GM21381 (cell line): ENCODE data around the gene NPAS3.

Source experiments
- ATAC-seq: cut with Tn5 transposase; IDR thresholded peaks from one replicate; pipeline ENCODE4 v1.9.1; 2021; ENCODE audit warnings: mild to moderate bottlenecking, moderate library complexity; ENCODE audit not compliant: unreplicated experiment

Gene NPAS3

DNA sequence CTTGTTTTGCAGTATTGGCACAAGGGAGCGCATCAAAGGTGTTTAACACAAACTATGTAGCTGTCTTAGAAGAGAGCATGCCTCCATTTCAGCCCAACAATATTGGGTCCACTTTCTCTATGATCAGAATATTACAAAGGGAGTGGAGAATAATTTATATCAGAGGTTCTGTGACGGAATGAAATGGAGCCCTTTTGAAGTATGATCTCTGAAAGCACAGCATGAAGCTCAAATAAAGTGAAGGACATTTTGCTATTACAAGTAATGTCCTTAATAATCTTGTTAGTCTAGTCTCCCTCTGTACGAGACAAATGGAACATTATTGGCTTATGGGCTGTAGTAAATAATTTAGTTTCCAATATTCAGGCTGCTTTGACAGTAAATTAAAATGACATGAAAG lies 302.7 kb downstream of the NPAS3 start:
- ATAC-seq: no peak

- ATAC-seq: no peak
These were observed 310.6 kb downstream of the NPAS3 start for GRCh38 chr14:33249233-33249820.

DNA sequence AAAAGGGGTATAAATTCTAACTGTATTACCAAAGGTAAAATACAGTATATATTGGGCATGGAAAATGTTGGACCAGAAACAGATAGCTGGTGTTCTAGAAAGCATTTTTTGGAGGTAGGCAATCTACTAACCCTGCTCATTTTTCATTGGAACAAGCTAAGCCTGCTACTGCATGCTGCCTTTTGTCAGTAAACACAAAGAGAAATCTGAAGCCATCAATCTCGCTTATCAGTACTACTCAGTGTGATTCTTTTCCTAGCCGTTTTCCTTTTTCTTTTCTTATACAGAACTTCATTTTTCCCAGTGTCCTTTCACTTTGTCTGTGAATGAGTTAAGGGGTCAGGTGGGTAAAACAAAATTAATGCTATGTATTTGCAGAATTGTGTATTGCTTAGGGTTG lies 312.3 kb downstream of the NPAS3 start:
- ATAC-seq: no peak

DNA sequence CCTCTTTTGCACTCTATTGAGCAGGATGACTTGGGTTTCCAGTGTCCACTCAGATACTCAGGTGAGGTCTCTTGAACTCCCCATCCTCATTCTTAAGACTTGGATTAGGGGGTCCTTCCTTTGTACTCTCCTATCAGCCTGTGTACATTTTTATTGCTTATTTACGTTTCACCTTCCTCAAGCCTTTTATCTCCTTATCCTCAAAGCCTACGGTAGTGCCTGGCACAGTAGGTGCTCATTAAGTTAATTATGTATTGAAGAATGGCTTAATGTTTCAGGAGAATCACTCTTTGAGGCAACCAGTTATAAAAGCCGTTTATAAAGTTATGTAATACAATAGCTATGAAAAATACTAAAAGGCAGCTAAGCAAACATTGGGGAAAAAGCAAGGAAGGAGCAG lies 315.7 kb downstream of the NPAS3 start:
- ATAC-seq: no peak

- ATAC-seq: no peak
These were observed 316.2 kb downstream of the NPAS3 start for GRCh38 chr14:33254861-33255395.

DNA sequence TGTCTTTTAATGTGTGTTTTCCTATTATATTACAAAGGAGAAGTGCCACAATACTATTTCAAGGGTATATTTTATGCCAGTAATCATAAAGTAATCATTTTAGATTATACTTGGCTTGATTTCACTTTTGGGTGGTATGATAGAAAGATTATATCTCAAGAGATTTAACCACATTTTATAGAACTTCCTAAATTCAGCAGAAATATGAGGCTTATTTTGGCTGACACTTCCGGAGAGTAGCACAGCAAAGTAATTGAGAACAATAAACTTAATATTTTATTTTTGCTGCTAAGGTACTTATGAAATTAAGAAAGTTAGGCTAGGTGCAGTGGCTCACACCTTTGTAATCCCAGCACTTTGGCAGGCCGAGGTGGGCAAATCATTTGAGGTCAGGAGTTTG lies 319.1 kb downstream of the NPAS3 start:
- ATAC-seq: no peak

- ATAC-seq: no peak
These were observed 321.1 kb downstream of the NPAS3 start for GRCh38 chr14:33259764-33260163.

DNA sequence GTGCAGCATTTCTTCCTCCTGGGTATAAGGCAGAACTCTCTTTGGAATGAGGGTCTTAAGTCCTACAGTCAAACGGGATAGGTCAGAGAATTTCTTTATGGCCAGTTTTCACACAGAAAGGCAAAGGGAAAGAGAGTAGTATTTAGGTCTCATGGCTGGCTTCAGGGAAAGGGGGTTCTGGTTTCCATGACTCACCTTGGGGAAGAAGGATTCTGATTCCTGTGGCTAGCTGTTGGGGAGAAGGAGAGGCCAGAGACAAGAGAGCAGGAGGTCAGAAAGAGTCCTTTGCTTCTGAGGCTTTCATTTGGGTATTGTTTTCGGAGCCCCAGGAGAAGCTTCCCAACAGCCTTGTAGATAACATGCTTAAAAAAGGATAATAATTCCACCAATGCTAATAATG lies 332.5 kb downstream of the NPAS3 start:
- no peak for ATAC-seq

DNA sequence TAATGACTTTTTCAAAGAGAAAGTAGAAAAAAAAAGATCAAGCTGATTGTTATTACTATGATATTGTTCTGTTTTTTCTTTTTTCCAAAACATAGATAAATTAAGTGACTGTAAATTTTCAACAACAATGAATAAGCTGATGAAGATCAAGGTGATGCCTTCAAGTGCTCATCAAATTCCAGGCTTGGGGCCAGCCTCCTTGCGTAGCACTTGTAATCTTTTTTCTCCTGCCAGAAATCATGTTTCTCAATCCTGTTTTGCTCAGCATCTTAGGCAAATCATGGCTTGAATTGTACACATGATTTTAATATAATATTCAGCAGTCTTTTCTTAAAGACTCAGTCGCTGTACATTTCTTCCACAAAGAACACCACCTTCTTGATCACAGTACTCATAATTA lies 333.2 kb downstream of the NPAS3 start:
- no peak for ATAC-seq

- ATAC-seq: no peak
These were observed 335.3 kb downstream of the NPAS3 start for GRCh38 chr14:33273978-33274377.

GRCh38 chr14:33275879-33276278 lies 337.2 kb downstream of the NPAS3 start:
- ATAC-seq: no peak

GRCh38 chr14:33279865-33280264 lies 341.2 kb downstream of the NPAS3 start:
- ATAC-seq: no peak

DNA sequence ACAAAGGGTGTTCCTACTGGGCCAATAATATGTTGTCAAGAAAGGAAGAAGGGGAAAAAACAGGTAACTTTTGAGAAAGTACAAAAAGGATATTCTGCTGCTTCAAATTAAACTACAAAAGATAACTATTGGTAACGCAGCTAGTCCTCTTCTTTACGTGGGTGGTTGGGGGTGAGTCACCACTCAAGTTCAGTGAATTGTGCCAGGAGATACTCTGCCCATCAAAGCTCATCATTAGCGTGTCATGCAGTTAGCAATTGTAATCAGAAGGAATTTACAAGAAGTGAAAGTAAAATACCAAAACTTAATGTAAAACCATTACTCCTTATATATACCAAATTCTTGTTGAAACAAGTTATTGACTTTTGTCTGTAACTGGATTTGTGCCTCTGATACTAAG lies 342.0 kb downstream of the NPAS3 start:
- ATAC-seq: no peak

DNA sequence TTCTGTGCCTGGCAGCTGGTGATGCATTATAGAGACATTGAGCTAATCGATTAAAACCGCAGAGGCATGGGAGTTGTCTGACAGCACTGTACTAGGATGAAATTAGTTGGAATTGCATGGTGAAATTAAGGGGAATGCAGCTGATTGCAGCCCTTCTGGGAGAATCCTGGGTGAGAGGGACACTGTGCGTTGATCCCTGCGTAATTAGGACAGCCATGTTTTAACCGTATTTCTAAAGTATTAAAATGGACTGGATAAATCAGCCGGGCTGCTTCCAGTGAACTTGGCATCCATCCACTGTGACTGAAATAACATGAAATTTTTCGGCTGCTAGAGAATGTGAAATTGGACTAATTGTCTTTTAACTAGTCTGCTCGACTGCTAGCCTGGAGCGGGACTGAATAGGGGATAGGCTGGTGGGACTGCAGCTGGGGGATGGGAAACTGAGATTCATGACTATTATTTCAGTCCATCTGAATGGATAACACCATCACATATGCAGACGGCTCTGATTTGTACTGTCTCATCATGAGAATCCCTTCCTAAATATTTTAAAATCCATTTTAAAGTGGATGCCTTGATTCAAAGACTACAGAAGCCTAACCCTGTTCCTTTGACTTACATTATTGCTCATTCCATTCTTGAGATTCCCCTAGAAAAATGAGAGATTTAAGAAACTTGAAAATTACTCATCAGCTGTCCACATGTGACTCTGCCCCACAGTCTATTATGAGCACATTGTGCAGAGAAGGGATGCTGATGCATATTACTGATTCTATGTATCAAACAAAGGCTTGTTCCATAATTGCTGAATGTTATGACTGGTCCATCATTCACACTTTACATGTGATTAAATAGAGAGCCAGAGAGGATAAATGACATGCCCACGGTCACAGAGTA lies 343.9 kb downstream of the NPAS3 start:
- no peak for ATAC-seq

- ATAC-seq: no peak
These were observed 347.4 kb downstream of the NPAS3 start for GRCh38 chr14:33285902-33286700.

DNA sequence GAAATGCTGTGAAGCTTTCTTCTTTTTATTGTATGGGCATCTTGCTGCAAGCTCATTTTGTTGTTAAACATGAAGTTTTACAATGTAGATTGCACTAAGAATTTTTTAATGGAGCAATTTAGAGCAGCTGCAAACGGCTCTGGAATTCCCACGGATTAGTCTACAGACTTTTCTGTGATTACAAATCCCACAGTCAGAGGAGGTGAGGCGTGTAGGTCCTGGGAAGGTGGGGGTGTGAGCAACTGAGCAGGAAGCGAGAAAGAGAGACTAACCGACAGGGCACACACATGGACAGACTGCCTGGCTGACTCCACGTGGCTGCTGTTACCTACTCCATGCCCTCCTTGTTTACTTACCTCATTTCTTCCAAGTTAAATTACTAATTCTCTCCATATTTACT lies 348.5 kb downstream of the NPAS3 start:
- ATAC-seq: no peak

GRCh38 chr14:33290641-33291040 lies 352.0 kb downstream of the NPAS3 start:
- ATAC-seq: no peak

GRCh38 chr14:33291529-33292104 lies 352.9 kb downstream of the NPAS3 start:
- ATAC-seq: no peak

- no peak for ATAC-seq
These were observed 355.7 kb downstream of the NPAS3 start for GRCh38 chr14:33294419-33294818.

DNA sequence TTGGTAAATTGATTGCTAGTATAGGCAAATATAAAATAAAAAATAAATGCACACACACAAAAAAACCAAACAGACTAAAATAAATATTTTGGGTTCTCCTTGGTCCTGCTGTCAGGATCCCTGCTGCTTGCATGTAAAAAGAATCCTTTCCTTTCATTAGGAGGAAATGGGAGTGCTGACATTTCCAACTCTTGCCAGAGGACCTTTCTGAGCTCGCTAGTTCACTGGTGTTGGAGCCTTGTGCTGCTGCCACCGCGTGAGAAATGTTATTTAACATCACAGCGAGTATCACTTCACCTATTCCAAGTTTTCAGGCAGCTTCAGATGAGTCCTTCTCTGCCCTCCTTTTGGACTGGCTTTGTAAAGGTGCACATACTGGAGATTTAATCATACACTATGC lies 358.9 kb downstream of the NPAS3 start:
- ATAC-seq: no peak

DNA sequence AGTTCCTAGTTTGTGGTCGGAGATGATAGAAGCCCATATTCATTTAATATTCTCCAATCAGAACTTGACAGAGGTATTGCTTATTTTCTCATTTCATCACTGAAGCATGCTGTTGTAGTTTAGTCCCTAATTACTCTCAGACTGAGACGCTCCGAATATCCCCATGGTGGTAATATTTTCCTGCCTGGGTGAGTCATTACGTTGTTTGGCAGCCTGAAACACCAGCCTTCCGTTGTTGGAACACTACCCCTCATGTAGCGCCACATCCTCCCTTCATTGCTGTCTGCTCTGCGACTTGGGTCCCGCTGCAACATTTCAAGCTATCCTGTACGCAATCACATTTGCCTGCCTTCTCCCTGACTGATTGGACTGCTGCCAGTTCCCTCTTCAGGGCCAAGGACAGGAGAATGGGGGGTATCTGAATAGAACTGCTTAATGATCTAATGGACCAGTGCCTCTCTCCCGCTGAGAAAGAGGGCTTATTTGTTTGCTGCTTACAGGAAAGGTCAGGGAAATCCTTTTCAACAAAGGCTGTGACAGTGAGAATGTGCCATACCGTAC lies 369.1 kb downstream of the NPAS3 start:
- ATAC-seq: no peak
